Activated naive CD8-positive, alpha-beta T cell treated with anti-CD3 and anti-CD28 coated beads, Interleukin-2, amount 10 ng/mL, durations not matched to agents 7 days and 5 days (primary cell): ENCODE measurements around the gene UBE2G1. TPM values are rescaled to one million over a fixed set of nuclear protein-coding genes. Genes with fewer than 3 reads are reported as not detected.

Experiments
- ATAC-seq: fragments of 150-1000 bp; cut with Tn5 transposase; one replicate; pipeline ENCODE4 v1.10.0; 2021; ENCODE audit warnings: low read depth, moderate library complexity
- POLR2A ChIA-PET: fragments of 350-600 bp; sonication (Branson Sonifier 250); formaldehyde crosslinking; loops from one replicate; lab custom pipeline; 2021; ENCODE audit warnings: antibody characterized with exemption; lab: Charles Lee
- DNase-seq: peaks from one replicate; pipeline ENCODE4 v3.0.0; 2021
- H3K27ac Mint-ChIP-seq: one replicate; pipeline ENCODE4 v1.8.0; 2022; ENCODE audit warnings: mild to moderate bottlenecking, mixed read lengths
- H3K27me3 Mint-ChIP-seq: one replicate; pipeline ENCODE4 v1.8.0; 2022; ENCODE audit warnings: mild to moderate bottlenecking, moderate library complexity, mixed read lengths
- H3K36me3 Mint-ChIP-seq: one replicate; pipeline ENCODE4 v1.8.0; 2021; ENCODE audit warnings: mild to moderate bottlenecking, mixed read lengths
- H3K4me1 Mint-ChIP-seq: one replicate; pipeline ENCODE4 v1.8.0; 2021; ENCODE audit warnings: mixed read lengths
- H3K4me3 Mint-ChIP-seq: one replicate; pipeline ENCODE4 v1.8.0; 2022; ENCODE audit warnings: mild to moderate bottlenecking, moderate library complexity, mixed read lengths
- H3K9me3 Mint-ChIP-seq: one replicate; pipeline ENCODE4 v1.8.0; 2021; ENCODE audit warnings: mixed read lengths
- total RNA-seq, 2 experiments: library from RNA; stranded (reverse); gene quantifications; one replicate each; pipeline ENCODE4 v1.2.3, GENCODE V29; 2021

UBE2G1 gene
- total RNA-seq, 2 experiments from 2014 or later: 65.6 to 69.4 TPM

GRCh38 chr17:4301066-4301465 lies 65.4 kb downstream of the UBE2G1 start:
- Mint-ChIP-seq H3K4me3 (no peak overlapping the region), H3K9me3 (no peaks in the 10 kb centered on the region), H3K36me3 (peaks cover 10% of the 10 kb centered on the region), H3K27me3 (no peaks in the 10 kb centered on the region), H3K27ac (no peak overlapping the region), H3K4me1 (peaks cover 3% of the 10 kb centered on the region)
- POLR2A ChIA-PET: no interaction called here
- ATAC-seq (no peak), DNase-seq (no peak)

GRCh38 chr17:4297351-4297750 lies 69.1 kb downstream of the UBE2G1 start:
- POLR2A ChIA-PET: no interaction called here
- ATAC-seq (no peak), DNase-seq (no peak)
- Mint-ChIP-seq H3K36me3 (peaks cover 16% of the 10 kb centered on the region), H3K4me3 (no peak overlapping the region), H3K9me3 (no peaks in the 10 kb centered on the region), H3K27me3 (no peaks in the 10 kb centered on the region), H3K4me1 (no peaks in the 10 kb centered on the region), H3K27ac (no peak overlapping the region)

DNA sequence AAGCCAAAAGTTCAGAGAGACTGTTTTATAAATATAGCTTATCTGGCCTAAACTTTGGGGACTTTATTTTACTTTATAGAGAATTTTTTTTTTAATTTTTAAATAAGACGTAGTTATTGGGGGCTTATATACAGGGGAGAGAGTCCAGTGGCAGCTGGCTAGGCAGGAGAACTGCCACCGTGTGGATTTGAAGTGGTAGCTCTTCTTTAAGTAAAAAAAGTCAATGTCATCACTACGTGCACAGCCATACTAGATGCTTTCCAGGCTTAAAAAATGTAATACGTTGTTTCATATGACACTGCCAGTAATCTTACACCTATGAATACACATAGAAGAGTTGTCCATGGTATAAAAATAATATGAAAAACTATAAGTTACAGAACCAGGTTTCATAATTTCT lies 70.8 kb downstream of the UBE2G1 start:
- H3K9me3 Mint-ChIP-seq: no peaks in the 10 kb centered on the region
- no peak overlapping the region for H3K4me3 Mint-ChIP-seq
- no peaks in the 10 kb centered on the region for H3K27me3 Mint-ChIP-seq
- peaks cover 16% of the 10 kb centered on the region for H3K36me3 Mint-ChIP-seq
- DNase-seq (no peak), ATAC-seq (no peak)
- no peaks in the 10 kb centered on the region for H3K4me1 Mint-ChIP-seq
- no peak overlapping the region for H3K27ac Mint-ChIP-seq
- POLR2A ChIA-PET: no interaction called here

- peaks cover 12% of the 10 kb centered on the region for H3K36me3 Mint-ChIP-seq
Observed at GRCh38 chr17:4293572-4293971, 72.9 kb downstream of the UBE2G1 start.

DNA sequence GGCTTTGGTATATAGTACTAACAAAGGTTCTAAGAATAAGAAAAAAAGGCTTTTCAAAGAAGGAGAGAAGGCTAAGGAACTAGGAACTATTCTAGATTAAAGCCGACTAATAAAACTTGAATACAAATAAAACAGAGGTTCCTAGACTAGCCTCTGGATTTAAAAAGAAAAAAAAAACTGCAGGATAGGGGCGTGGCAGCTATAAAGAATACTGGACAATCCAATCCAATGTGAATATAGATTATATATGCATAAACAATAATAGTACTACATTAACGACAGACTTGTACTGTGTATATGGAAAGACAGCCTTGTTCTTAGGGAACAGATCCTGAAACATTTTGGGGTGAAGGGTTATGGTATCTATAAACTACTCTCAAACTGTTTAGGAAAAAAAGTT lies 78.8 kb downstream of the UBE2G1 start:
- Mint-ChIP-seq H3K4me1 (no peaks in the 10 kb centered on the region), H3K27me3 (no peaks in the 10 kb centered on the region), H3K9me3 (no peaks in the 10 kb centered on the region), H3K36me3 (peaks cover 4% of the 10 kb centered on the region), H3K27ac (no peak overlapping the region), H3K4me3 (no peak overlapping the region)
- no peak for ATAC-seq
- no peak for DNase-seq
- POLR2A ChIA-PET: no interaction called here

More at GRCh38 chr17:4293572-4293971, 72.9 kb downstream of the UBE2G1 start:
- Mint-ChIP-seq H3K27me3 (no peaks in the 10 kb centered on the region), H3K27ac (no peak overlapping the region), H3K4me3 (no peak overlapping the region), H3K9me3 (no peaks in the 10 kb centered on the region), H3K4me1 (no peaks in the 10 kb centered on the region)
- DNase-seq (no peak), ATAC-seq (no peak)
- POLR2A ChIA-PET: no interaction called here

DNA sequence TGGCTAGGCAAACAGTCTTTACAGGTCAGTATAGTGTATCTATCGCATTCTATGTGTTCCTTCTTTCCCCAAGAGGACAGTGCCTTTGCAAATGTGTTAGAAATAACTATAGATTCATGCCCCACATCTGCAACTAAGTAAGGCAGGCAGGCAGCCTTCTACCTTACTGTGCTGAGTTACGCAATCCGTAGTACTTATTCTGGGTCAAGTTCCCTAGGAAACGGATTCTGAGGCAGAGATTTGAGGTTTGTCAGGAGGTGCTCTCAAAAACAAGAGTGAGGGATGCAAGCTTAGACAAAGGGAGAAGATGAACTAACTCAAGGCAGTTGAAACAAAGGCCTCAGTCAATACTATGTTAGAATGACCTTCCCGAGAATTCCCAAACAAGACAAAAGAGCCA lies 90.0 kb downstream of the UBE2G1 start:
- DNase-seq (no peak), ATAC-seq (no peak)
- Mint-ChIP-seq H3K4me3 (no peak overlapping the region), H3K9me3 (no peaks in the 10 kb centered on the region), H3K36me3 (peaks cover 15% of the 10 kb centered on the region), H3K4me1 (peaks cover 14% of the 10 kb centered on the region), H3K27ac (no peak overlapping the region), H3K27me3 (no peaks in the 10 kb centered on the region)
- POLR2A ChIA-PET: no interaction called here

GRCh38 chr17:4272972-4273368 lies 93.5 kb downstream of the UBE2G1 start:
- Mint-ChIP-seq H3K36me3 (peaks cover 13% of the 10 kb centered on the region), H3K9me3 (no peaks in the 10 kb centered on the region), H3K4me1 (peaks cover 14% of the 10 kb centered on the region), H3K27ac (no peak overlapping the region), H3K27me3 (no peaks in the 10 kb centered on the region), H3K4me3 (no peak overlapping the region)
- POLR2A ChIA-PET: interaction anchor here (0.6 to 1.4 kb wide), 4 partner anchors 8 to 63 kb away, joined by 3 read pairs; partner anchors contain the start of gene ANKFY1
- ATAC-seq (no peak), DNase-seq (no peak)

DNA sequence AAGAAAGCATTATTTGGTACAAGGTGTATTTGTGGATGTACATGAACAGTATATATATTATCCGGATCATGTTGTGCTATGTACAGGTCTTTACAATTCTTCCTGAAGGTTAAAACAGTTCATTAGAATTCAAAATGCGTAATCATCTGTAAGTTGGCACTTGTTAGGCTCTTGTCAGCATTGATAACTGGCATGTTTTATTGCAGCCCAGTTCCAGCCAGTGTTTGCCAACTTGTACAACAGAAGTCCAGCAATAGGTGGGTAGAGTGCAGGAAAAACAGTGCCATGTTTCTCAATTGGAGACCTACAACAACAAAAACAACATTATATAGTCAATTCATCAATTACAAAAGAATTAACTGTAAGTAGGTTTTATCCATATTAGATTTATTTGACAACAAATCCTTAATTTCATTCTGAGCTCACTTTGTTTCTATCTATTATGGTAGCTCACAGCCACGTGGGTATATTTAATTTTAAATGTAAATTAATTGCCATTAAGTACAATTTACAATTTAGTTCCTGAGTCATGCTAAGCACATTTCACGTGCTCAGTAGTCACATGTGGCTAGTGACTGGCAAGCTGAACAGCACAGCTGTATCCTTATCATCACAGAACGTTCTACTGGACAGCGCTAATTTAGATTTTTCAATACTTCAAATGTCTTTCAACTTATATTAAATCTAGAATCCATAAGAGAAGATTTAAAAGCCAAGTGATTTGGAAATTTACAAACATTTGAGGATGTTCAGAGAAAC lies 94.1 kb downstream of the UBE2G1 start:
- Mint-ChIP-seq H3K4me1 (peaks cover 14% of the 10 kb centered on the region), H3K4me3 (no peak overlapping the region), H3K27ac (no peak overlapping the region), H3K9me3 (no peaks in the 10 kb centered on the region), H3K27me3 (no peaks in the 10 kb centered on the region), H3K36me3 (peaks cover 13% of the 10 kb centered on the region)
- DNase-seq (no peak), ATAC-seq (no peak)
- POLR2A ChIA-PET: interaction anchor here (1.1 to 1.4 kb wide), 2 partner anchors 8 to 9 kb away, joined by 3 read pairs; partner anchors contain the start of gene ANKFY1

DNA sequence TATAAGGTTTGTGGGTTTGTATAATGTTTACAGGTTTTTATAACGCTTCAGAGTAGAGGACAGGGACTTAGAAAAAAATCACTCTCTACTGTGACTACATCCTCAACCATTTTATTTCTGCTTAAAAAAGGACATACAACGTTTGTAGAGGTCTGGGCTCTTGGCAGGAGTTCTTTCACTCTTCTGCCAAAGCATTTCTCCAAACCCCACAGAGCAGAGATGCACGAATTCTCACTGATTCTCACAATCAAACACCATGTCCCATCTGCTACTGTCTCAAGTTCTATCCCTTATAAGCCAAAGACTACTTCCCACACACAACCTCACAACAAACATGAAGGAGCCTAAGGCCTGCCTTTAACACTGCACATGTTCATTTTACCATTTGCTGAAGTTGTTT lies 95.7 kb downstream of the UBE2G1 start:
- H3K27ac Mint-ChIP-seq: no peak overlapping the region
- POLR2A ChIA-PET: no interaction called here
- no peaks in the 10 kb centered on the region for H3K9me3 Mint-ChIP-seq
- no peaks in the 10 kb centered on the region for H3K27me3 Mint-ChIP-seq
- peaks cover 9% of the 10 kb centered on the region for H3K36me3 Mint-ChIP-seq
- H3K4me3 Mint-ChIP-seq: no peak overlapping the region
- DNase-seq (no peak), ATAC-seq (no peak)
- peaks cover 2% of the 10 kb centered on the region for H3K4me1 Mint-ChIP-seq

DNA sequence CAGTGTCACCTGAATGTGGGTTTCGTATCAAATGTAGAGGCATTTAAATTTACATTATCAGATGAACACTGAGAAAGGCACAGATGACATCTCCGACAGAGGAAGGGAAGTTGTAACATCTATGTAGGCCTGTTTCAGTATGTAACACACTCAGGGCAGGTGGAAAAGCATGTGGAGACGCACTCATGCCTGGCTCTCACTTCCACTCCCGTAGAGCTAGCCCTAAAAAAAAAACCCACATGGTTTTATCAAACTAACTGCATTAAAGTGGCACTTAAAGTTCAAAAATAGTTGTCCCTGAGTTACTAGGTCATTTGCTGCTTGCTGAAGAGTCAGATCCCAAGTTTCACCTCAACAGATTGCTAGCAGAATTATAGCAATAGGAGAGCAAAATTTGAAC lies 96.6 kb downstream of the UBE2G1 start:
- peaks cover 9% of the 10 kb centered on the region for H3K36me3 Mint-ChIP-seq
- POLR2A ChIA-PET: no interaction called here
- H3K9me3 Mint-ChIP-seq: no peaks in the 10 kb centered on the region
- ATAC-seq (no peak), DNase-seq (no peak)
- H3K27ac Mint-ChIP-seq: no peak overlapping the region
- no peaks in the 10 kb centered on the region for H3K27me3 Mint-ChIP-seq
- H3K4me3 Mint-ChIP-seq: no peak overlapping the region
- H3K4me1 Mint-ChIP-seq: peaks cover 3% of the 10 kb centered on the region

DNA sequence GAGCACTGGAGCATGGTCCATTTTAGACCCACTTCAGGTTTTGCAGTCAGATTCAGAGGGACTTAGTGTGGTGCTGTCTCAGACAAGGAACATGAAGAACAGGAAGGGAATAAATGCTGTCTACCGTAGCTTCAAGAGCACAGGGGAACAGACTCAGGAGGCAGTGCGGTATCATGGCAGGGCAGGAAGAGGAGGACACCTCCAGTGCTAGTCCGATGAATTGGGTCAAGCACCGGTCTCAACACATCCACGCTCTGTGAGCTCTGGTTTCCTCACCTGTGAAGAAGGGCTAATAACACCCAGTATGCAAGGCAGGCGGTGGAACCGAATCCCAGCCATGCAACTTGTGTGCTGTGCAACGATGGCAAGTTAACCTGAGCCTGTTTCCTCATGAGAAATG lies 99.1 kb downstream of the UBE2G1 start:
- POLR2A ChIA-PET: no interaction called here
- DNase-seq (no peak), ATAC-seq (no peak)
- peaks cover 16% of the 10 kb centered on the region for H3K4me1 Mint-ChIP-seq
- H3K27me3 Mint-ChIP-seq: no peaks in the 10 kb centered on the region
- H3K27ac Mint-ChIP-seq: no peak overlapping the region
- no peak overlapping the region for H3K4me3 Mint-ChIP-seq
- H3K9me3 Mint-ChIP-seq: no peaks in the 10 kb centered on the region
- H3K36me3 Mint-ChIP-seq: peaks cover 16% of the 10 kb centered on the region

DNA sequence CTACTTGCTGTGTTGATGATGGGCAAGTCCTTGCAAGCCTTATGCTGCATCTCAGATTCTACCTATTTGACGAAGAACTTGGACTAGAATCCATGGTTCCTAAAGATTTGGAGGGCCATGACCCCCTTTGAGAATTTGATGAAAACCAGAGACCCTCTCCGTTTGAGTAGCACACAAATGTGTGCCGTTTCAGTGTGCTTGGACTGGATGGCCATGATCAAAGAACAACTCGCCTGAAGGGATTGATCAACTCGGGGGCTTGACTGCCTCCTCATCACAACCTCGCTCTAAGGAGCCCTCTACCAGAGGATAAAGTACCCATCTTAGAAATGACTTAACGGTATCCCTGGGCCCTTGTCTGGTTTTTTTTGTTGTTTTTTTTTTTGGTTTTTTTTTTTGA lies 99.9 kb downstream of the UBE2G1 start:
- POLR2A ChIA-PET: no interaction called here
- no peak for ATAC-seq
- Mint-ChIP-seq H3K27ac (no peak overlapping the region), H3K27me3 (no peaks in the 10 kb centered on the region), H3K4me1 (peaks cover 25% of the 10 kb centered on the region), H3K4me3 (no peak overlapping the region), H3K36me3 (peaks cover 16% of the 10 kb centered on the region), H3K9me3 (peaks cover 1% of the 10 kb centered on the region)
- DNase-seq: no peak

DNA sequence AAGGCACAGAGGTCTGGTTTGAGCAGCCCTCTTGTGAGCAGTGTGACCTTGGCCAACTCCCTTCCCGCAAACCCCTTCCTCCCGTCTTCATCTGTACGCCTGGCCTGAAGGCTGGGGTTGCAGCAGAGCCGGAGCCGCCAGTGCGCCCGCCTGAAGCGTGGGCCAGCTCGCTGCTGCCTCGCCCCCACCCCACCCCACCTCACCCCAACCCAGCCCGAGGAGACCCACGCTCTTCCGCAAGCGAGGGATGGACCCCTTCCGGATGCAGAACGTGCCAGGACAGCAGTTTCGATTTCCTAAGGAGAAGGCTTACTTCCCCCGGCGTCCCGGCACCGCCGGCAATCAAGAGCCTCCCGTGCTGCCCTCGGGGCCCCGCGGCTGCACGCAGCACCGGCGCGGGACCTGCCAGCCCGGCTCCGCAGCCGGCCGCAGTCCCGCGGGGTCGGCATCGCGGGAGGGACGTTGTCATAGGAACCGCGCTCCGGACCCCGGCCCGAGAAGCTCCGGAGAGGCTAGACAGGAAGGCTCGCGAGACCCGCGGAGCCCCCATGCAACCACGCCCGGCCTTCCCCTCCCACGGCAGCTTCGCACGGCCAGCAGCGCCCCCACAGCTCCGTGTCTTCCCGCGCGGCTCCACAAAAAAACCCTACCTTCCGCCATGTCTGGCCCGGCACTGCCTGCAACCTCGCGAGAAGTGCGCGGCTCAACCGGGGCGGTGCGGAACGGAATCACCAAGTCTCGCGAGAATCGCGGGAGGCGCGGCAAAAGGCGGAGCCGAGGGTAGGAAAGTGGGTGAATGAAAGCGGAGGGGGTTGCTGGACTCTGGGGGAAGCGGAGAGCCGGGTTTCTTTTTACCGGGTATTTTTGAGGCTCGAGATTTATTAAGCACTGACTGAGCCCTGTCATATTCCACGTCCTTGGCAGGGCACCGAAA lies 102.9 kb downstream of the UBE2G1 start, which contains the start of gene ANKFY1:
ANKFY1 (minus strand) TSS at position 698 of the 934 bp plus-strand sequence; CDS start at position 660, 38 bp downstream.
- peak within 1 kb of the TSS; percentile 86 for H3K4me3 Mint-ChIP-seq
- H3K27ac Mint-ChIP-seq: peak within 1 kb of the TSS; percentile 97
- DNase-seq (peak; percentile 99), ATAC-seq (peak; percentile 95)
- peaks cover 7% of the 10 kb centered on the region for H3K9me3 Mint-ChIP-seq
- POLR2A ChIA-PET: interaction anchor here (0.6 to 1.9 kb wide), 10 partner anchors 9 to 683 kb away, joined by 3 to 8 read pairs (median 3); partner anchors contain the start of gene UBE2G1
- peaks cover 36% of the 10 kb centered on the region for H3K4me1 Mint-ChIP-seq
- no peaks in the 10 kb centered on the region for H3K27me3 Mint-ChIP-seq
- peaks cover 39% of the 10 kb centered on the region for H3K36me3 Mint-ChIP-seq
